GM12891 (cell line): ENCODE measurements around the gene CENPC.

Source experiments
- POLR2AphosphoS5 ChIP-seq: IDR thresholded peaks from 2 replicates; pipeline ENCODE4 v1.6.1; 2011; ENCODE audit warnings: low read depth, low read length, control low read depth
- SPI1 ChIP-seq: IDR thresholded peaks from 2 replicates; pipeline ENCODE4 v1.6.1; 2011; ENCODE audit warnings: low read depth, low read length, control low read depth
- TAF1 ChIP-seq: IDR thresholded peaks from 2 replicates; pipeline ENCODE4 v1.6.1; 2011; ENCODE audit warnings: low read depth, low read length, control low read depth

- no peak for TF ChIP-seq TAF1
- TF ChIP-seq POLR2AphosphoS5 = no peak
- TF ChIP-seq SPI1 = no peak
These were observed 20.0 kb upstream of the CENPC start for GRCh38 chr4:67565284-67565683.
